ENCODE results near the gene BAG5. TPM values are rescaled to one million over a fixed set of nuclear protein-coding genes. Genes with fewer than 3 reads are reported as not detected.

Gene BAG5
- total and polyA plus RNA-seq, 2 of the 4 experiments (the other 2 are of a cell fraction), result 6.7 to 22.2 TPM

- peak within 1 kb of the TSS; percentile 77 for H2BK120ac ChIP-seq (ENCODE audit: low read depth, low read length)
- H3K56ac ChIP-seq (ENCODE audit: extremely low read depth, insufficient read depth, low read length), result 0 out of 2 replicates have a peak within 1 kb of the TSS, but pooled peaks have one; percentile 31
- peak; percentile 92 for DNase-seq
- TF ChIP-seq MXI1 (IDR thresholded peaks at IDR 0.05; ENCODE audit: borderline replicate concordance, low read depth, low read length) (peak; percentile 99), MAZ (IDR thresholded peaks at IDR 0.05; ENCODE audit: borderline replicate concordance, low read depth, low read length) (peak; percentile 89; the same call in 1 of the 2 replicates), USF2 (IDR thresholded peaks at IDR 0.05; ENCODE audit: low read depth, low read length) (peak; percentile 63), BHLHE40 (IDR thresholded peaks at IDR 0.05; ENCODE audit: low read depth, low read length) (peak; percentile 88), RCOR1 (IDR thresholded peaks at IDR 0.05; ENCODE audit: insufficient replicate concordance, low read length) (no peak), ELK1 (IDR thresholded peaks at IDR 0.05; ENCODE audit: borderline replicate concordance, low read depth, low read length) (no peak)
- dilution Hi-C loops (cut with HindIII; ENCODE audit: low sequenced_read_pairs, unreplicated experiment), result no loop called here
- peak within 1 kb of the TSS; percentile 73 for H3K27ac ChIP-seq (ENCODE audit: insufficient read depth, low read length)
- intact Hi-C loops (cut with micrococcal nuclease), result no loop called here
- peak within 1 kb of the TSS; percentile 16; the same call in 1 of the 2 replicates for H3K18ac ChIP-seq (ENCODE audit: low read depth, low read length)
- peak within 1 kb of the TSS; percentile 72 for H3K9ac ChIP-seq (ENCODE audit: low read depth, low read length)
- peaks cover 26% of the 10 kb centered on the region for H4K20me1 ChIP-seq (ENCODE audit: insufficient read depth, low read length)
- H3K27me3 ChIP-seq (ENCODE audit: control insufficient read depth, insufficient read depth, low read length), result peaks cover under 1% of the 10 kb centered on the region; the same call in 1 of the 2 replicates
- H3K9me3 ChIP-seq (ENCODE audit: control insufficient read depth, insufficient read depth, low read length), result no peaks in the 10 kb centered on the region
- peak; percentile 93 for ATAC-seq (ENCODE audit: low read depth)
- peak within 1 kb of the TSS; percentile 87 for H3K4ac ChIP-seq (ENCODE audit: low read depth, low read length)
- H3K4me1 ChIP-seq (ENCODE audit: control insufficient read depth, insufficient read depth, low read length), result peaks cover 11% of the 10 kb centered on the region
- CTCF ChIA-PET, result interaction anchor here (1.2 to 1.3 kb wide), 2 partner anchors 10 to 12 kb away, joined by 3 to 5 read pairs; no protein-coding TSS in a partner anchor
- 4% methylated on average over 24 of the region's 70 CpGs; no CpG with 5 or more reads in 1 of the 2 experiments for WGBS, 2 experiments (ENCODE audit: extremely low coverage in 2 of 2, insufficient read length in 1 of 2)
- peak within 1 kb of the TSS; percentile 26; the same call in 1 of the 2 replicates for H3K14ac ChIP-seq (replicated peaks; ENCODE audit: low read depth, low read length)
- peaks cover 13% of the 10 kb centered on the region for H3K9me1 ChIP-seq (ENCODE audit: insufficient read depth, low read length)
- peak within 1 kb of the TSS; percentile 97 for H2AK9ac ChIP-seq (replicated peaks; ENCODE audit: low read depth, low read length, poor library complexity)
- POLR2A ChIA-PET (ENCODE audit: unreplicated experiment), result no interaction called here
- peak within 1 kb of the TSS; percentile 32; the same call in 1 of the 2 replicates for H2BK20ac ChIP-seq (ENCODE audit: low read depth, low read length)
- H4K5ac ChIP-seq (ENCODE audit: low read depth, low read length), result peak within 1 kb of the TSS; percentile 77
- H3K4me3 ChIP-seq (ENCODE audit: insufficient read depth, low read depth, low read length), result peak within 1 kb of the TSS; percentile 77
- peak within 1 kb of the TSS; percentile 74 for H3K4me2 ChIP-seq (ENCODE audit: low read depth, low read length)
- peak within 1 kb of the TSS; percentile 95 for H2AFZ ChIP-seq (replicated peaks; ENCODE audit: low read length, poor library complexity)
- peak within 1 kb of the TSS; percentile 50 for H4K91ac ChIP-seq (ENCODE audit: insufficient read depth, low read depth, low read length)
- peak within 1 kb of the TSS; percentile 74 for H2BK5ac ChIP-seq (ENCODE audit: low read depth, low read length, poor library complexity, severe bottlenecking)
- H3K79me1 ChIP-seq (ENCODE audit: low read depth in 1 of 2, low read length in 2 of 2), result peaks cover 0 to 44% of the 10 kb centered on the region in 2 experiments; a peak in 3 of 4 replicates
- H3K23ac ChIP-seq (ENCODE audit: low read depth, low read length), result peak within 1 kb of the TSS; percentile 22; the same call in 1 of the 2 replicates
- H4K8ac ChIP-seq (ENCODE audit: low read depth in 2 of 2, low read length in 2 of 2), result peak within 1 kb of the TSS; percentile 86 to 91
- H3K36me3 ChIP-seq (ENCODE audit: control insufficient read depth, insufficient read depth, low read length), result peaks cover 6% of the 10 kb centered on the region; the same call in 1 of the 2 replicates
- in situ Hi-C loops (cut with MboI; ENCODE audit: low sequenced_read_pairs), result no loop called here
- peak within 1 kb of the TSS; percentile 93 for H2AK5ac ChIP-seq (ENCODE audit: low read depth, low read length)
- no TSS peak for BruUV-seq (replicated peaks)
- H2BK15ac ChIP-seq (ENCODE audit: low read depth, low read length), result peak within 1 kb of the TSS; percentile 33; the same call in 1 of the 3 replicates
Measured at GRCh38 chr14:103528587-103529382, 33.7 kb downstream of the BAG5 start, which contains the start of gene TRMT61A. Gene TRMT61A (plus strand): TSS chr14:103529196. CDS start chr14:103529979, 783 bp downstream.
